BE2C (cell line): ENCODE data around the gene CDC20.

Source experiments
- DNase-seq: peaks from one replicate; pipeline ENCODE4 v3.0.0-alpha.2; 2020
- H3K27me3 ChIP-seq: fragments of 250-450 bp; sonication (Bioruptor Pico); 2 replicates; pipeline ENCODE4 v1.5.1; 2020; ENCODE audit warnings: mild to moderate bottlenecking
- H3K36me3 ChIP-seq: fragments of 250-450 bp; sonication (Bioruptor Pico); 2 replicates; pipeline ENCODE4 v1.5.1; 2020; ENCODE audit warnings: mild to moderate bottlenecking
- H3K4me1 ChIP-seq: fragments of 250-450 bp; sonication (Bioruptor Pico); 2 replicates; pipeline ENCODE4 v1.5.1; 2020
- H3K4me3 ChIP-seq: 2 replicates; pipeline ENCODE4 v1.5.1; 2011; ENCODE audit warnings: low read depth, low read length
- H3K9me3 ChIP-seq: fragments of 250-450 bp; sonication (Bioruptor Pico); 2 replicates; pipeline ENCODE4 v1.5.1; 2020
- CTCF ChIP-seq: IDR thresholded peaks from 2 replicates; pipeline ENCODE4 v1.5.1; 2012; ENCODE audit warnings: mild to moderate bottlenecking, low read depth, low read length

CDC20 gene

GRCh38 chr1:43325381-43325780, 33.4 kb upstream of the CDC20 start:
- no peak overlapping the region for H3K4me3 ChIP-seq
- H3K4me1 ChIP-seq = no peaks in the 10 kb centered on the region
- no peak for DNase-seq
- no peaks in the 10 kb centered on the region for H3K36me3 ChIP-seq
- no peak for TF ChIP-seq CTCF
- no peaks in the 10 kb centered on the region for H3K27me3 ChIP-seq
- no peaks in the 10 kb centered on the region for H3K9me3 ChIP-seq

GRCh38 chr1:43327549-43328292, 31.1 kb upstream of the CDC20 start:
- Histone ChIP-seq H3K4me1 (no peaks in the 10 kb centered on the region), H3K36me3 (no peaks in the 10 kb centered on the region), H3K27me3 (no peaks in the 10 kb centered on the region), H3K9me3 (no peaks in the 10 kb centered on the region), H3K4me3 (no peak overlapping the region)
- TF ChIP-seq CTCF = no peak
- DNase-seq = no peak

DNA sequence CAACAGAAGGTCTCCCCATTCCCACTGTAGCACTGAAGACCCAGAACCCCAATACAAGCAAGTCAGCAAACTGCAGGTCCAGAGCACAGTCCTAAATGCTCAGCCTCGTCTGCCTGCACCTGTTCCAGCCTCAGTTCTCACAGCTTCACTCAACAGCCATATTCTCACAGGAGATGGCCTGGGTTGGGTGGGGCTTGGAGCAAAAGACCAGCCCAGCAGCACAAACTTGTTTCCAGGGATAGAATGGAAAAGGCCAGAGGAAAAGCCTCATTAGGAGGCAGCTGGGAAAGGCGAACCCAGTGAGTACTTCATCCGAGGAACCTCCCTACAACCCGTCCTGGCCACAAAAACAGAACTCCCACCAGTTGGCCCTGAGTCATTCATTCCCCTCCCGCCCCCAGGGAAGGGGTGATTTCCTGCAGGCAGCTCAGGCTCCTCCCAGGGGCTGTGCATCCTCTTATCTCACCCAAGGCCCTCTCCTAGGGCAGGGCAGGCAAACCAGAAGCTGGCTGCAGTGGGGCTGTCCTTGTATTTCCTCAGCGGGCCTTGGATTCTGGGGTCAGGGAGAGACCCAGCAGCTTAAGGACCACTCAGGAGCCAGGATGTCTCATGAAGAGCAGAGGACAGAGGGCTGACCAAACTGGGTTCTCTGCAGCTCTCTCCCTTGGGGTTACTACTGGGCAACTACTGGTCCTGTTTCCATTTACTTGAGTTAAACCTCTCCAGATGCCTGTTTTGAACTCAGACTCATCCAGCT, 28.6 kb upstream of the CDC20 start:
- Histone ChIP-seq H3K36me3 (no peaks in the 10 kb centered on the region), H3K27me3 (no peaks in the 10 kb centered on the region), H3K9me3 (no peaks in the 10 kb centered on the region), H3K4me3 (no peak overlapping the region), H3K4me1 (no peaks in the 10 kb centered on the region)
- DNase-seq = peak; percentile 38
- no peak for TF ChIP-seq CTCF

DNA sequence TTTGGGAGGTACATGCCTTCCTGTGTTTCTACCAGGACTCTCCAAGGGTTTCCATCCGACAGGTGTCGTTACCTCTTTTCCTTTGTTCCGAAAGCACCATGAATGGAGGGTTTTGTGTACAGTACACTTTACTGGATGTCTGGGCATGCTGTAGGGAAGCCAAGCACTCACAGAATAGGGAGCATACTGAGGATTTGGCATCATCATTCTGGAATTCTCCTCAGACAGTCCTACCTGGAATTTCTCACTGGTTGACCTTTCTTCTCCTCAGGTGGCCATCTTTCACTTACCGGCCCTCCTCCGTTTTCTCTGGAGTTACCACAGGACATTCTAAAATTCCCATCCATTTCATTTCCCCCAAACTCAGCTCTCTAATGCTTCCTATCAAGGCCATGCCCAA, 27.1 kb upstream of the CDC20 start:
- no peaks in the 10 kb centered on the region for H3K4me1 ChIP-seq
- no peaks in the 10 kb centered on the region for H3K27me3 ChIP-seq
- H3K4me3 ChIP-seq = no peak overlapping the region
- H3K9me3 ChIP-seq = no peaks in the 10 kb centered on the region
- no peak for TF ChIP-seq CTCF
- DNase-seq = no peak
- H3K36me3 ChIP-seq = no peaks in the 10 kb centered on the region

DNA sequence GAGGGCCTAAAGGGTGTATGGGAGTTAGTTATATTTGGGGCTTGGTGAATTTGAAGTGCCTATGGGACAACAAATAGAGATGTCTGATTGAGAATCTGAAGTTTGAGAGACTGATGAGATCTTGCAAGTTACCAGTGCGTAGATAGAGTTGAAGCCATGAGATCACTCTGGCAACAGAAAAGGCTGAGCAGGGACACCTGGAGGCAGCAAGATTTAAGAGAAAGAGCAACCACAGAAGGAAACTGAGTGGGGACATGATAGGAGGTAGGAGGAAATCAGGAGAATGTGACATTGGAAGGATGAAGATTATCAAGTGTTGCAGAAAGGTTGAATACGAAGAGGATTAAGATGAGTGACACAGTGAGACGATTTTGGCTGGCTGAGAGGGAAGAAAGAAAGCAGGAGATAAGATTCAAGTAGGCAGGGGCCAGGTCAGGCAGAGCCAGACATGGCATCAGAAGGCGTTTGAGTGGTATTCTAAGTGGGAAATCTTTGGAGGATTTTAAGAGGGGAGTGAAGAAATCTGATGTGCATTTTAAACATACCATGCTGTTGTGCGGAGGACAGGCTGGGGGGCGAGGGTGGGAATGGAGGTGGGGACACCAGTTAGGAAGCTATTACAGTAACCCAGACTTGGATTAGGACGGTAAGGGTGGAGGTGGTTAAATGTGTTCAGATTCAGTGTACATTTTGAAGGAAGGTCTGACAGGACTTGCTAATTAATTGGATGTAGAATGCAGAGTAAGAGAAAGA, 24.2 kb upstream of the CDC20 start:
- no peaks in the 10 kb centered on the region for H3K4me1 ChIP-seq
- H3K4me3 ChIP-seq = no peak overlapping the region
- H3K36me3 ChIP-seq = no peaks in the 10 kb centered on the region
- no peaks in the 10 kb centered on the region for H3K9me3 ChIP-seq
- no peak for DNase-seq
- TF ChIP-seq CTCF = no peak
- H3K27me3 ChIP-seq = no peaks in the 10 kb centered on the region
